Caco-2 (cell line): ENCODE data around the gene PAXIP1. TPM values are rescaled to one million over a fixed set of nuclear protein-coding genes. Genes with fewer than 3 reads are reported as not detected.

ENCODE experiments used
- BruUV-seq: library from RNA; stranded (reverse); fragments of 400-500 nt; replicated peaks from 2 replicates; lab custom pipeline; 2021; lab: Mats Ljungman, UMichigan
- CTCF ChIA-PET: fragments of 300-600 bp; sonication (Branson Sonifier 250); formaldehyde crosslinking; loops from one replicate; lab custom pipeline; 2022; ENCODE audit warnings: antibody characterized with exemption; lab: Charles Lee
- POLR2A ChIA-PET: fragments of 300-600 bp; sonication (Branson Sonifier 250); formaldehyde crosslinking; loops from one replicate; lab custom pipeline; 2022; ENCODE audit warnings: antibody characterized with exemption; lab: Charles Lee
- DNase-seq, 2 experiments: peaks; one replicate each; pipeline versions ENCODE4 v3.0.0 to v3.0.0-alpha.2; 2020 to 2022
- H3K27me3 ChIP-seq: replicated peaks from 2 replicates; pipeline ENCODE4 v1.6.0; 2011; ENCODE audit warnings: low read length; ENCODE audit not compliant: control insufficient read depth, insufficient read depth
- H3K36me3 ChIP-seq: 2 replicates; pipeline ENCODE4 v1.5.1; 2011; ENCODE audit warnings: low read length; ENCODE audit not compliant: control insufficient read depth, insufficient read depth
- H3K4me1 ChIP-seq: fragments of 250-450 bp; sonication (Bioruptor Pico); 2 replicates; pipeline ENCODE4 v1.5.1; 2020; ENCODE audit warnings: mild to moderate bottlenecking
- H3K4me3 ChIP-seq: 2 replicates; pipeline ENCODE4 v1.5.1; 2011; ENCODE audit warnings: low read depth, mild to moderate bottlenecking, control low read depth, low read length
- H3K9me3 ChIP-seq: fragments of 250-450 bp; sonication (Bioruptor Pico); 2 replicates; pipeline ENCODE4 v1.5.1; 2020; ENCODE audit warnings: mild to moderate bottlenecking, moderate library complexity
- H3K27ac Mint-ChIP-seq: one replicate; pipeline ENCODE4 v1.8.0; 2022; ENCODE audit warnings: mixed read lengths; ENCODE audit not compliant: unreplicated experiment
- H3K27me3 Mint-ChIP-seq: one replicate; pipeline ENCODE4 v1.8.0; 2022; ENCODE audit warnings: mixed read lengths; ENCODE audit not compliant: insufficient read depth, unreplicated experiment
- H3K36me3 Mint-ChIP-seq: one replicate; pipeline ENCODE4 v1.8.0; 2022; ENCODE audit warnings: mild to moderate bottlenecking, mixed read lengths; ENCODE audit not compliant: insufficient read depth, unreplicated experiment
- H3K4me1 Mint-ChIP-seq: one replicate; pipeline ENCODE4 v1.8.0; 2022; ENCODE audit warnings: low read depth, mixed read lengths; ENCODE audit not compliant: unreplicated experiment
- H3K4me3 Mint-ChIP-seq: one replicate; pipeline ENCODE4 v1.8.0; 2022; ENCODE audit warnings: mild to moderate bottlenecking, moderate library complexity, mixed read lengths; ENCODE audit not compliant: unreplicated experiment
- H3K9me3 Mint-ChIP-seq: one replicate; pipeline ENCODE4 v1.8.0; 2022; ENCODE audit warnings: mixed read lengths; ENCODE audit not compliant: unreplicated experiment
- intact Hi-C: fragments of 100-400 bp; cut with micrococcal nuclease; formaldehyde crosslinking; loops from one replicate; pipeline ENCODE4 v1.10.0; 2022; ENCODE audit not compliant: unreplicated experiment
- total RNA-seq: library from RNA; stranded (reverse); gene quantifications from 2 replicates; pipeline ENCODE4 v1.2.3, GENCODE V29; 2022
- TF ChIP-seq, protein P1 (sequence below), 2 experiments: fragments of 200-600 bp in 1 of 2; IDR thresholded peaks; 1 replicate in 1 of 2; 2 replicates in 1 of 2; pipeline versions ENCODE4 v1.5.1 to v1.8.0; 2011 to 2022; ENCODE audit warnings: antibody characterized with exemption in 1 of 2, control low read depth in 1 of 2, inconsistent platforms in 1 of 2, low read depth in 1 of 2, low read length in 1 of 2, mild to moderate bottlenecking in 1 of 2, moderate library complexity in 1 of 2; ENCODE audit not compliant: insufficient read depth in 1 of 2, severe bottlenecking in 1 of 2, unreplicated experiment in 1 of 2

PAXIP1 gene
- total RNA-seq, 1 experiment from 2014 or later, result 31.5 TPM

GRCh38 chr7:154984601-154985188, 18.2 kb downstream of the PAXIP1 start:
- no peaks in the 10 kb centered on the region for H3K4me1 Mint-ChIP-seq
- TF ChIP-seq, protein P1, sequence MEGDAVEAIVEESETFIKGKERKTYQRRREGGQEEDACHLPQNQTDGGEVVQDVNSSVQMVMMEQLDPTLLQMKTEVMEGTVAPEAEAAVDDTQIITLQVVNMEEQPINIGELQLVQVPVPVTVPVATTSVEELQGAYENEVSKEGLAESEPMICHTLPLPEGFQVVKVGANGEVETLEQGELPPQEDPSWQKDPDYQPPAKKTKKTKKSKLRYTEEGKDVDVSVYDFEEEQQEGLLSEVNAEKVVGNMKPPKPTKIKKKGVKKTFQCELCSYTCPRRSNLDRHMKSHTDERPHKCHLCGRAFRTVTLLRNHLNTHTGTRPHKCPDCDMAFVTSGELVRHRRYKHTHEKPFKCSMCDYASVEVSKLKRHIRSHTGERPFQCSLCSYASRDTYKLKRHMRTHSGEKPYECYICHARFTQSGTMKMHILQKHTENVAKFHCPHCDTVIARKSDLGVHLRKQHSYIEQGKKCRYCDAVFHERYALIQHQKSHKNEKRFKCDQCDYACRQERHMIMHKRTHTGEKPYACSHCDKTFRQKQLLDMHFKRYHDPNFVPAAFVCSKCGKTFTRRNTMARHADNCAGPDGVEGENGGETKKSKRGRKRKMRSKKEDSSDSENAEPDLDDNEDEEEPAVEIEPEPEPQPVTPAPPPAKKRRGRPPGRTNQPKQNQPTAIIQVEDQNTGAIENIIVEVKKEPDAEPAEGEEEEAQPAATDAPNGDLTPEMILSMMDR (IDR thresholded peaks at IDR 0.05; ENCODE audit: insufficient read depth in 1 of 2, low read depth in 1 of 2, low read length in 1 of 2, severe bottlenecking in 1 of 2, unreplicated experiment in 1 of 2), result no peak
- POLR2A ChIA-PET, result no interaction called here
- intact Hi-C loops, result no loop called here
- H3K27me3 Mint-ChIP-seq, result no peaks in the 10 kb centered on the region
- BruUV-seq, result no TSS peak
- no peak overlapping the region for H3K4me3 Mint-ChIP-seq
- no peak overlapping the region for H3K27ac Mint-ChIP-seq
- no peak for DNase-seq
- Histone ChIP-seq H3K9me3 (no peaks in the 10 kb centered on the region), H3K27me3 (no peaks in the 10 kb centered on the region), H3K36me3 (no peaks in the 10 kb centered on the region), H3K4me1 (no peaks in the 10 kb centered on the region), H3K4me3 (no peak overlapping the region)
- CTCF ChIA-PET, result no interaction called here
- peaks cover 31% of the 10 kb centered on the region for H3K36me3 Mint-ChIP-seq
- H3K9me3 Mint-ChIP-seq, result no peaks in the 10 kb centered on the region

GRCh38 chr7:154978017-154978416, 24.9 kb downstream of the PAXIP1 start:
- TF ChIP-seq, protein P1 (IDR thresholded peaks at IDR 0.05; ENCODE audit: insufficient read depth in 1 of 2, low read depth in 1 of 2, low read length in 1 of 2, severe bottlenecking in 1 of 2, unreplicated experiment in 1 of 2), result no peak
- no peaks in the 10 kb centered on the region for H3K27me3 Mint-ChIP-seq
- BruUV-seq, result no TSS peak
- Histone ChIP-seq H3K4me1 (no peaks in the 10 kb centered on the region), H3K27me3 (no peaks in the 10 kb centered on the region), H3K36me3 (no peaks in the 10 kb centered on the region; the same call in 1 of the 2 replicates), H3K9me3 (no peaks in the 10 kb centered on the region), H3K4me3 (no peak overlapping the region)
- ChIA-PET POLR2A (no interaction called here), CTCF (no interaction called here)
- no peaks in the 10 kb centered on the region for H3K4me1 Mint-ChIP-seq
- H3K36me3 Mint-ChIP-seq, result peaks cover 55% of the 10 kb centered on the region
- intact Hi-C loops, result no loop called here
- no peak overlapping the region for H3K27ac Mint-ChIP-seq
- DNase-seq, result no peak
- H3K9me3 Mint-ChIP-seq, result no peaks in the 10 kb centered on the region
- no peak overlapping the region for H3K4me3 Mint-ChIP-seq

- no peak for DNase-seq
- Mint-ChIP-seq H3K4me3 (no peak overlapping the region), H3K9me3 (no peaks in the 10 kb centered on the region), H3K4me1 (no peaks in the 10 kb centered on the region), H3K27ac (no peak overlapping the region), H3K27me3 (no peaks in the 10 kb centered on the region), H3K36me3 (peaks cover 60% of the 10 kb centered on the region)
- Histone ChIP-seq H3K27me3 (no peaks in the 10 kb centered on the region), H3K4me3 (no peak overlapping the region), H3K36me3 (no peaks in the 10 kb centered on the region; the same call in 1 of the 2 replicates), H3K4me1 (no peaks in the 10 kb centered on the region), H3K9me3 (no peaks in the 10 kb centered on the region)
- TF ChIP-seq, protein P1 (IDR thresholded peaks at IDR 0.05; ENCODE audit: insufficient read depth in 1 of 2, low read depth in 1 of 2, low read length in 1 of 2, severe bottlenecking in 1 of 2, unreplicated experiment in 1 of 2), result no peak
- POLR2A ChIA-PET, result no interaction called here
- BruUV-seq, result no TSS peak
- CTCF ChIA-PET, result no interaction called here
- intact Hi-C loops, result no loop called here
Measured at GRCh38 chr7:154977250-154977649, 25.7 kb downstream of the PAXIP1 start.
